B cell (primary cell): ENCODE data around the gene PPP1R12C. TPM values are rescaled to one million over a fixed set of nuclear protein-coding genes. Genes with fewer than 3 reads are reported as not detected.

Source experiments
- ATAC-seq: fragments of 200-7000 bp; cut with Tn5 transposase; one replicate; pipeline ENCODE4 v1.10.0; 2021; ENCODE audit warnings: low read depth, mild to moderate bottlenecking, moderate number of reproducible peaks, moderate library complexity
- CTCF ChIA-PET: fragments of 350-600 bp; sonication (Branson Sonifier 250); formaldehyde crosslinking; loops from one replicate; lab custom pipeline; 2021; ENCODE audit warnings: antibody characterized with exemption, inconsistent platforms; lab: Charles Lee
- POLR2A ChIA-PET: fragments of 350-600 bp; sonication (Branson Sonifier 250); formaldehyde crosslinking; loops from one replicate; lab custom pipeline; 2021; ENCODE audit warnings: antibody characterized with exemption; lab: Charles Lee
- DNase-seq: peaks from one replicate; pipeline ENCODE4 v3.0.0; 2013
- H2AFZ ChIP-seq: 2 replicates; pipeline ENCODE4 v1.6.1; 2012; ENCODE audit warnings: mild to moderate bottlenecking, low read depth, low read length; ENCODE audit not compliant: insufficient read depth, poor library complexity, severe bottlenecking
- H3K27ac ChIP-seq, 2 donors: 1 replicate in 1 of 2; 2 replicates in 1 of 2; pipeline ENCODE4 v1.5.1; 2012 to 2013; ENCODE audit warnings: low read length in 2 of 2, mild to moderate bottlenecking in 2 of 2, moderate library complexity in 1 of 2
- H3K27me3 ChIP-seq, 4 experiments: fragments of 200-600 bp in 1 of 4; sonication (generic) in 1 of 4; replicated peaks in 1 of 4; 1 replicate in 2 of 4; 2 replicates in 2 of 4; pipeline versions ENCODE4 v1.6.1 to v1.7.0; 2013 to 2016; ENCODE audit warnings: low read length in 3 of 4, mild to moderate bottlenecking in 2 of 4, mixed read lengths in 1 of 4, moderate library complexity in 1 of 4; ENCODE audit not compliant: insufficient read depth in 4 of 4, control insufficient read depth in 3 of 4; ENCODE audit errors: control extremely low read depth in 1 of 4
- H3K36me3 ChIP-seq, 2 experiments: replicated peaks in 1 of 2; 1 replicate in 1 of 2; 2 replicates in 1 of 2; pipeline versions ENCODE4 v1.6.1 to v1.7.1; 2013; ENCODE audit warnings: low read length in 1 of 2; ENCODE audit not compliant: insufficient read depth in 2 of 2, control insufficient read depth in 1 of 2; ENCODE audit errors: control extremely low read depth in 1 of 2, extremely low read depth in 1 of 2
- H3K4me1 ChIP-seq, 2 donors: fragments of 200-600 bp in 1 of 2; sonication (generic) in 1 of 2; 1 replicate in 1 of 2; 2 replicates in 1 of 2; pipeline versions ENCODE4 v1.5.1 to v1.6.1; 2013 to 2017; ENCODE audit warnings: low read length in 2 of 2; ENCODE audit not compliant: control insufficient read depth in 2 of 2, insufficient read depth in 2 of 2
- H3K4me2 ChIP-seq: replicated peaks from 2 replicates; pipeline ENCODE3; 2012; ENCODE audit warnings: mild to moderate bottlenecking, low read depth, low read length; ENCODE audit not compliant: poor library complexity, severe bottlenecking
- H3K4me3 ChIP-seq, 5 experiments: fragments of 200-600 bp in 1 of 5; sonication (generic) in 1 of 5; 1 replicate in 3 of 5; 2 replicates in 2 of 5; pipeline versions ENCODE4 v1.5.1 to v1.7.0; 2011 to 2016; ENCODE audit warnings: low read length in 4 of 5, mild to moderate bottlenecking in 4 of 5, low read depth in 2 of 5, control low read depth in 1 of 5, moderate library complexity in 1 of 5; ENCODE audit not compliant: insufficient read depth in 1 of 5; ENCODE audit errors: control extremely low read depth in 1 of 5, extremely low read depth in 1 of 5
- H3K79me2 ChIP-seq: fragments of 200-600 bp; sonication (generic); one replicate; pipeline ENCODE4 v1.6.0; 2016; ENCODE audit warnings: low read length; ENCODE audit not compliant: control insufficient read depth, insufficient read depth
- H3K9ac ChIP-seq: fragments of 200-600 bp; sonication (generic); 2 replicates; pipeline ENCODE4 v1.6.1; 2017; ENCODE audit warnings: mild to moderate bottlenecking, low read length, moderate library complexity
- H3K9me3 ChIP-seq, 3 donors: one replicate each; pipeline versions ENCODE4 v1.6.1 to v1.7.1; 2013; ENCODE audit warnings: low read length in 2 of 3; ENCODE audit not compliant: control insufficient read depth in 2 of 3, insufficient read depth in 1 of 3; ENCODE audit errors: control extremely low read depth in 1 of 3
- H4K20me1 ChIP-seq: 2 replicates; pipeline ENCODE4 v1.6.0; 2012; ENCODE audit warnings: mild to moderate bottlenecking, low read length; ENCODE audit not compliant: insufficient read depth, control insufficient read depth, poor library complexity, severe bottlenecking
- H3K27ac Mint-ChIP-seq: one replicate; pipeline ENCODE4 v1.8.0; 2021; ENCODE audit warnings: mixed read lengths
- H3K27me3 Mint-ChIP-seq: one replicate; pipeline ENCODE4 v1.8.0; 2021; ENCODE audit warnings: mixed read lengths
- H3K4me1 Mint-ChIP-seq: one replicate; pipeline ENCODE4 v1.8.0; 2021; ENCODE audit warnings: mixed read lengths
- H3K4me3 Mint-ChIP-seq: one replicate; pipeline ENCODE4 v1.8.0; 2021; ENCODE audit warnings: mixed read lengths
- H3K9me3 Mint-ChIP-seq: one replicate; pipeline ENCODE4 v1.8.0; 2022; ENCODE audit warnings: mixed read lengths; ENCODE audit not compliant: insufficient read depth
- EZH2 ChIP-seq: IDR thresholded peaks from 2 replicates; pipeline ENCODE4 v1.6.1; 2012; ENCODE audit warnings: borderline replicate concordance, low read depth, mild to moderate bottlenecking, moderate library complexity, low read length; ENCODE audit not compliant: insufficient read depth, poor library complexity, severe bottlenecking
- WGBS: methylation state at CpG from one replicate; pipeline ENCODE4 v1.1.5; 2013; ENCODE audit warnings: missing lambda C conversion rate; ENCODE audit not compliant: insufficient coverage; 5-methylcytosine and 5-hydroxymethylcytosine counted together
- intact Hi-C: fragments of 100-400 bp; cut with micrococcal nuclease; formaldehyde crosslinking; loops from one replicate; pipeline ENCODE4 v1.10.0; 2022
- polyA plus RNA-seq: library from polyadenylated mRNA; depleted of rRNA; stranded (reverse); fragments of >200 nt; gene quantifications from 2 replicates; pipeline ENCODE4 v1.2.3, GENCODE V29; 2012
- total RNA-seq, 2 donors: library from RNA; stranded (reverse); fragments of 120-200 nt in 1 of 2; gene quantifications; 1 replicate in 1 of 2; 2 replicates in 1 of 2; pipeline versions ENCODE4 v1.2.3 to v1.2.4, GENCODE V29; 2013 to 2022
- TF ChIP-seq, protein P1 (sequence below): fragments of 200-600 bp; IDR thresholded peaks from one replicate; pipeline ENCODE4 v1.8.0; 2022; ENCODE audit warnings: antibody characterized with exemption, mild to moderate bottlenecking

PPP1R12C gene
- total and polyA plus RNA-seq, 2 donors (not counting 1 experiment from before 2014, with no cell fraction given), result 145 to 179 TPM

DNA sequence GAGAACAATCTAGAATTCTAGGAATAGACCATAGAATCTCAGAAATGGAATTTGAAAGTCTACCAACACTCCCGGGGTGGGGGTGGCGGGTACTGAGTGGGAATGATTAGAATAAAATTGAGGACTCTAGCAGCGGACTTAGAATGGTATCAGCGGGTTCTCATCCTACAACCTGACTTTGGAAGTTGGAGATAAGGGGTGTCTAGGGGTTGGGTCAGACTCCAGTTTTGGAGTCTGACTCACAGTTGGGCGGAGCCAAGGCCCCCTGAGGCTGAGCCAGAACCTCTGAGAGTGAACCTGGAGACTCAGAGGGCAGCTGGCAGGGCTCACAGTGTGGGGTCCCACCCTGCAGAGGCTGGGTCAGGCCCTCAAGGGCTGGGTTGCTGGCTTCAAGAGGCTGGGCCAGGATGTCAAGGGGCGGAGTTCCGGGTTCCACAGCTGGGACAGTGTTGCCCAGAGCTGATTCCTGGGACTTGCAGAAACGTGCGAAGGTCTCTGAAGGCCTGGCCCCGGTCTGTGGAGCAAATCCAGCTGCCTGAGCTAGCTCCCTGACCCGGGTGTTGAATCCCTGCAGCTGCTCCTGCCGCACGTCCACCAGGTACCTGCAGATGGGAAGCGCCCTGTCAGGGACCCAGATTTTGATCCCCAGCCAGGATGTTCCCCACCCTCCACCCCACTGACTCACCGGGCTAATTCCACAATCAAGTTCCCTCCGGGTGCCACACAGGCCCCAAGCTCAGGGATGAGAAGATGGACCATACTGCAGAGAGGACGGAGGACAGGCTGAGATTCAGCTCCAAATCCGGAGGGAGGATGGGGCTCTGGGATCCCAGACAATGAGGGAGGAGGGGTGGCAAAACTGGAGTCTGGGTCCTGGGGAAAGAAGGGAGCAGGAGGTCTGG is 41.7 kb upstream of the PPP1R12C start:
- Mint-ChIP-seq H3K4me3 (no peak overlapping the region), H3K27ac (no peak overlapping the region), H3K27me3 (peaks cover 52% of the 10 kb centered on the region), H3K4me1 (peaks cover 14% of the 10 kb centered on the region), H3K9me3 (no peaks in the 10 kb centered on the region)
- CTCF ChIA-PET, result interaction anchor here (0.7 to 2.3 kb wide), 5 partner anchors 18 to 484 kb away, joined by 3 to 18 read pairs (median 3); no protein-coding TSS in a partner anchor
- Histone ChIP-seq H3K4me1 (peaks cover 14 to 19% of the 10 kb centered on the region in 2 donors), H4K20me1 (no peaks in the 10 kb centered on the region), H3K4me2 (no peak overlapping the region), H3K4me3 (no peak overlapping the region), H2AFZ (no peak overlapping the region), H3K9me3 (peaks cover 0 to 43% (median 4%) of the 10 kb centered on the region in 3 donors), H3K27ac (no peak overlapping the region), H3K79me2 (no peaks in the 10 kb centered on the region), H3K27me3 (peaks cover 0 to 73% (median 25%) of the 10 kb centered on the region in 4 experiments), H3K36me3 (no peaks in the 10 kb centered on the region), H3K9ac (no peak overlapping the region)
- POLR2A ChIA-PET, result no interaction called here
- intact Hi-C loops, result no loop called here
- DNase-seq (no peak), ATAC-seq (no peak)
- 85% methylated on average over 15 of the region's 18 CpGs for WGBS
- no peak for TF ChIP-seq EZH2
- TF ChIP-seq, protein P1, sequence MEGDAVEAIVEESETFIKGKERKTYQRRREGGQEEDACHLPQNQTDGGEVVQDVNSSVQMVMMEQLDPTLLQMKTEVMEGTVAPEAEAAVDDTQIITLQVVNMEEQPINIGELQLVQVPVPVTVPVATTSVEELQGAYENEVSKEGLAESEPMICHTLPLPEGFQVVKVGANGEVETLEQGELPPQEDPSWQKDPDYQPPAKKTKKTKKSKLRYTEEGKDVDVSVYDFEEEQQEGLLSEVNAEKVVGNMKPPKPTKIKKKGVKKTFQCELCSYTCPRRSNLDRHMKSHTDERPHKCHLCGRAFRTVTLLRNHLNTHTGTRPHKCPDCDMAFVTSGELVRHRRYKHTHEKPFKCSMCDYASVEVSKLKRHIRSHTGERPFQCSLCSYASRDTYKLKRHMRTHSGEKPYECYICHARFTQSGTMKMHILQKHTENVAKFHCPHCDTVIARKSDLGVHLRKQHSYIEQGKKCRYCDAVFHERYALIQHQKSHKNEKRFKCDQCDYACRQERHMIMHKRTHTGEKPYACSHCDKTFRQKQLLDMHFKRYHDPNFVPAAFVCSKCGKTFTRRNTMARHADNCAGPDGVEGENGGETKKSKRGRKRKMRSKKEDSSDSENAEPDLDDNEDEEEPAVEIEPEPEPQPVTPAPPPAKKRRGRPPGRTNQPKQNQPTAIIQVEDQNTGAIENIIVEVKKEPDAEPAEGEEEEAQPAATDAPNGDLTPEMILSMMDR, result no peak

- POLR2A ChIA-PET, result no interaction called here
- DNase-seq (no peak), ATAC-seq (no peak)
- no peak overlapping the region for H3K9ac ChIP-seq
- Mint-ChIP-seq H3K4me1 (peaks cover 17% of the 10 kb centered on the region), H3K27me3 (peaks cover 46% of the 10 kb centered on the region), H3K9me3 (no peaks in the 10 kb centered on the region), H3K27ac (no peak overlapping the region), H3K4me3 (no peak overlapping the region)
- peaks cover 14 to 19% of the 10 kb centered on the region in 2 donors for H3K4me1 ChIP-seq
- H3K4me2 ChIP-seq, result no peak overlapping the region
- H3K36me3 ChIP-seq, result no peaks in the 10 kb centered on the region
- no peak overlapping the region for H3K4me3 ChIP-seq
- H3K79me2 ChIP-seq, result no peaks in the 10 kb centered on the region
- H4K20me1 ChIP-seq, result no peaks in the 10 kb centered on the region
- H3K27me3 ChIP-seq, result peaks cover 0 to 71% (median 25%) of the 10 kb centered on the region in 4 experiments
- H3K27ac ChIP-seq, result no peak overlapping the region
- CTCF ChIA-PET, result interaction anchor here (1.5 kb wide), 1 partner anchor 17 kb away, joined by 5 read pairs; no protein-coding TSS in a partner anchor
- WGBS, result 79% methylated on average over 4 of the region's 4 CpGs
- intact Hi-C loops, result no loop called here
- H3K9me3 ChIP-seq, result peaks cover 0 to 50% (median 4%) of the 10 kb centered on the region in 3 donors
- TF ChIP-seq EZH2, result no peak
- TF ChIP-seq, protein P1, result no peak
- no peak overlapping the region for H2AFZ ChIP-seq
Measured at GRCh38 chr19:55158423-55158822, 41.0 kb upstream of the PPP1R12C start.
